ENCODE results near the gene PRR9.
"Not testable (repeated sequence)": the region's sequence is repeated elsewhere in the genome, so short reads cannot be mapped to it uniquely, and the experiment has no call there.

Gene PRR9

GRCh38 chr1:153217212-153217611 is at the start of gene PRR9:
Gene PRR9, plus strand, starts transcription at chr1:153217584. Its CDS starts 561 bp downstream, at chr1:153218145.
- DNase-seq (ENCODE audit: low read depth in 2 of 2): no peak

GRCh38 chr1:153168686-153169085 is 48.7 kb upstream of the PRR9 start:
- DNase-seq (ENCODE audit: low read depth in 2 of 2): no peak

- no peak for DNase-seq (ENCODE audit: low read depth in 2 of 2)
These were observed 42.8 kb upstream of the PRR9 start for GRCh38 chr1:153174624-153175023.

GRCh38 chr1:153178922-153179321 is 38.5 kb upstream of the PRR9 start:
- no peak for DNase-seq (ENCODE audit: low read depth in 2 of 2)

GRCh38 chr1:153180556-153180955 is 36.8 kb upstream of the PRR9 start:
- no peak for DNase-seq (ENCODE audit: low read depth in 2 of 2)

GRCh38 chr1:153188301-153188700 is 29.1 kb upstream of the PRR9 start:
- not testable (repeated sequence) for DNase-seq (ENCODE audit: low read depth in 2 of 2)

GRCh38 chr1:153190373-153190772 is 27.0 kb upstream of the PRR9 start:
- DNase-seq (ENCODE audit: low read depth in 2 of 2): no peak

- DNase-seq (ENCODE audit: low read depth in 2 of 2): no peak
These were observed 24.7 kb upstream of the PRR9 start for GRCh38 chr1:153192697-153193096.

- DNase-seq (ENCODE audit: low read depth in 2 of 2): no peak
These were observed 22.9 kb upstream of the PRR9 start for GRCh38 chr1:153194331-153195050.

- no peak for DNase-seq (ENCODE audit: low read depth in 2 of 2)
These were observed 22.2 kb upstream of the PRR9 start for GRCh38 chr1:153195216-153195615.

- DNase-seq (ENCODE audit: low read depth in 2 of 2): no peak
These were observed 15.4 kb upstream of the PRR9 start for GRCh38 chr1:153202006-153202405.

- no peak for DNase-seq (ENCODE audit: low read depth in 2 of 2)
These were observed 14.3 kb upstream of the PRR9 start, which contains the start of gene LELP1 for GRCh38 chr1:153203130-153203529. Gene LELP1, plus strand, starts transcription at chr1:153203430. Its CDS starts 1,278 bp downstream, at chr1:153204708.

- no peak for DNase-seq (ENCODE audit: low read depth in 2 of 2)
These were observed 10.8 kb upstream of the PRR9 start for GRCh38 chr1:153206631-153207030.

GRCh38 chr1:153210206-153210605 is 7.2 kb upstream of the PRR9 start:
- no peak for DNase-seq (ENCODE audit: low read depth in 2 of 2)

- no peak for DNase-seq (ENCODE audit: low read depth in 2 of 2)
These were observed 5.2 kb upstream of the PRR9 start for GRCh38 chr1:153212201-153212600.

GRCh38 chr1:153213519-153213918 is 3.9 kb upstream of the PRR9 start:
- no peak for DNase-seq (ENCODE audit: low read depth in 2 of 2)

GRCh38 chr1:153217744-153218416 is 496 bp downstream of the PRR9 start:
- DNase-seq (ENCODE audit: low read depth in 2 of 2): no peak

GRCh38 chr1:153220606-153221303 is 3.4 kb downstream of the PRR9 start:
- DNase-seq (ENCODE audit: low read depth in 2 of 2): no peak

GRCh38 chr1:153223040-153223891 is 5.9 kb downstream of the PRR9 start:
- peak; percentile 15 to 22 for DNase-seq (ENCODE audit: low read depth in 2 of 2)

- DNase-seq (ENCODE audit: low read depth in 2 of 2): no peak
These were observed 10.4 kb downstream of the PRR9 start for GRCh38 chr1:153227810-153228209.

- DNase-seq (ENCODE audit: low read depth in 2 of 2): no peak
These were observed 11.1 kb downstream of the PRR9 start for GRCh38 chr1:153228491-153228890.
